Activated CD8-positive, alpha-beta memory T cell treated with anti-CD3 and anti-CD28 coated beads for 48 hours (primary cell): ENCODE results near the gene NDST4.
"Not testable (repeated sequence)": the region's sequence is repeated elsewhere in the genome, so short reads cannot be mapped to it uniquely, and the experiment has no call there.

Experiments used
- DNase-seq, 3 experiments: peaks; one replicate each; pipeline ENCODE4 v3.0.0-alpha.2; 2020; ENCODE audit warnings: low read depth in 2 of 3, low spot score in 2 of 3

NDST4 gene

DNA sequence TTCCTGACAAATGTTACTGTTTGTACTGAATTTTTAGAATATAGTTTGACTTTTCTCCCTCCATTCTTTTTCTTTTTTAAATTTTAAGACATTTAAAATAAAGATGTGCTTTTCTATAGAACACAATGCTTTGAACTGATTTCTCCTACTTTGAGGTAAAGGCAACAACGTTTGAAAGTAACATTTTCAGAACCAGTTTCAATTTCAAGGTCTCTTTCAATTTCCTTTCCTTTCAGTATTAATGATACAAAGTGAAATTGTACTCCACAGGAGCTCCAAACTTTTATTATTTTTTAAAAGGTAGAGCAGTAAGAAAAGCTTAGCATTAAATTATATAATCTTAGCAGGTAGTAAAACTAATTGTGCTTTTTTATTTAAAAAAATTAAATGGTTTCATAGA, 54.9 kb downstream of the NDST4 start:
- no peak for DNase-seq

DNA sequence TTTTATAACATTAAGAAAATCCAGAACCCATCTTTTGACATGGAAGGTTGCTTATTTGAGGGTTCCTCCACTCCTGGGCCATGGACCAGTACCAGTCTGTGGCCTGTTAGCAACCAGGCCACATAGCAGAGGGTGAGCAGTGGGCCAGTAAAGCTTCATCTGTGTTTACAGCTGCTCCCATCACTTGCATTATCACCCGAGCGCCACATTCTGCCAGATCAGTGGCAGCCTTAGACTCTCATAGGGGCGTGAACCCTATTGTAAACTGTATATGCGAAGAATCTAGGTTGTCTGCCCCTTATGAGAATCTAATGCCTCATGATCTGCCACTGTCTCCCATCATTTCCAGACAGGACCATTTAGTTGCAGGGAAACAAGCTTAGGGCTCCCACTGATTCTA, 58.6 kb downstream of the NDST4 start:
- no peak for DNase-seq

DNA sequence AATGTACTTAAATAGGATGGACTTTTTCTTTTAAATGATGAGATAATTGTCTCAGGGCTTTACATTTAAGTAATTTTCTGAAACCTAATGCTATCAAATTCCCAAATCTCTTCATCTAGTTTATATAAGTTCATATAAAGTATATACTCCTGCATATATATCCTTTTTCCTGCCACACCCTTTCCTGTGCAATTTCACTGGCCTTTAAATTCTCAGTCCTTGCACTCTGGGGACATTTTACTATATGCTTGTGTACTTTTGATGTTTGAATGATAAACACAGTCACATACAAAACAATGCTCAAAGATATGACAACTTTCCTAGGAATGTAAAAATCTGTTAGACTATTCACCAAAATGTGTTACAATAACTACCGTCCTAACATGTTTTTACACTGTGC, 60.1 kb downstream of the NDST4 start:
- no peak for DNase-seq

DNA sequence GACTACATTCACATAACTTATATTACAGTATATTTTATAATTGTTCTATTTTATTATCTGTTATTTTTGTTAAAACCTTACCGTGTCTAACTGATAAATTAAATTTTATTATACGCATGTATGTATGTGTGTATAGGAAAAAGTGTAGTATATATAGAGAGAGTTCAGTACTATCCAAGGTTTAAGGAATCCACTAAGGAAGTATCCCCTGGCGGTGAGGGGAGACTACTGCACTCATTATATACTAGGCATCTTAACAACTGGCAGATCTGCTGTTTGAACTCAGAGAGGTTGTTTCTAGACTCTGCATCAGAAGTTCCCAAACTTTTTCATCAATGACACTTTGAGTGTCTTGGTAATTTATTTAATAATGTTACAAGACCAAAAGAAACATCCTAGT, 70.9 kb downstream of the NDST4 start:
- no peak for DNase-seq

DNA sequence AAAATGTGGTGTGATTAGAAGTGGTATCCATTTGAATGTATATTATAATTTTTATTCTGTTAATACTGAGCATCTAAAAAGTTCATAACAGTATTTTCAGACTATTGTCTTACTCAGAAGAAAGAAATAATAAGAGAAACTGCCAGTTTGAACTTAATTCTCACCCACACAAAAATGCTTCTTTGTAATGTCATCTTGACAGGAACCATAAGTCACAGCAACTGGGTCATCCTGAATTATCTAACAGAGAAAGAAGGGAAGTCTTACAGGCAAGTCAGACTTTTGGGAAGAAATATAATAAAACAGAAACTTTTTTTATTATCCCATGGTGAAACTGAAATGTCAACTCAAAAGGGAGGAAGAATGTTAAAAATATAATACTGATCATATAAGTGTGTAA, 83.1 kb downstream of the NDST4 start:
- no peak for DNase-seq

DNA sequence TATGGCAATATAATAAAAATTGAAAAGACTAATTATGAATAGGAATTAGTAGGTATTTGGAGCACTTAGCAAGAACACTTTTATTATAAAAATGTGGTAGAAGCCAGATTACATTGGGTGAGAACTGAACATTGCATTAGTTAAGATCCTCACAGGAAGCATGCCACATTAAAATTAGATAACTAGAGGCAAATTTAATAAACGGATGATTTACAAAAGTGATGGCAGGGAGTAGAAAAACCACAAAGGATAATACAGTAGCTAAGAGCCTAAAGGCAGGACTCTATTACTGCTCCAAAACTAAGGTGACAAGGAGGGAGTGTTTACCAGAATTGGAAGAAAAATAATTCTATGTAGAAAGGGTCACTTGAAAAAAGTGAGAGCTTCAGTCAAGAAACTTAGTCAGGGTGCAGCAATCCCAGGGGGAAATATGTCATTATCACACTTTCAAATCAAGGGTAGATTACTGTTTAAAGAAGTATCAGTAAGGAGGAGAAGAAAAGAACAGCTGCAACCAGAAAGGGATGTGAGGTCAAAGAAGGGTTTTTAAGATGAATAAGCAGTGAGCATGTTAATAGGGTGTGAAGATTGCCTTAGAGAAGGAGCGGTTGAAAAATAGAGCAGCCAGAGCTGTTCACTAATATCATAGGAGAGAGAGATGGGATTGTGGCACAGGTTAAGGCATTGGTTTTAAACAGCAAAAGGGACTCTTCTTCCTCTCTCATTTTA, 84.6 kb downstream of the NDST4 start:
- DNase-seq: no peak

DNA sequence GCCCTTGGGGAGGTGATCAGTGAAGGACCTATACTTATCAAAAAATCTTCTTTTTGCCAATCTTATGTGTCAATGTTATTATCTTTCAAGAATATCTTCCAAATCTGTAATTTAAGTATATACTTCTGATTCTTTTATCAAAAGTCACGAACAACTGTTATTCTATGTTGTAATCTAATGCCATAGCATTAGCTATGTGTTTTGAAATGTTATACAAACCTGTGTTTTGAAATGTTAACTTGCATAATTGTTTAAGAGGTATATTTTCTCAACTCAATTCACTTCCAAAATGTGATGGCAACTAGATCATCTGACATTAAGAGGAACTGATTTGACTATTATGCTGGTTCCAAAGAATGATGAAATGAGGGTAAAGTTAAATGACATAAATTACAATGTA, 113.5 kb downstream of the NDST4 start:
- no peak for DNase-seq

DNA sequence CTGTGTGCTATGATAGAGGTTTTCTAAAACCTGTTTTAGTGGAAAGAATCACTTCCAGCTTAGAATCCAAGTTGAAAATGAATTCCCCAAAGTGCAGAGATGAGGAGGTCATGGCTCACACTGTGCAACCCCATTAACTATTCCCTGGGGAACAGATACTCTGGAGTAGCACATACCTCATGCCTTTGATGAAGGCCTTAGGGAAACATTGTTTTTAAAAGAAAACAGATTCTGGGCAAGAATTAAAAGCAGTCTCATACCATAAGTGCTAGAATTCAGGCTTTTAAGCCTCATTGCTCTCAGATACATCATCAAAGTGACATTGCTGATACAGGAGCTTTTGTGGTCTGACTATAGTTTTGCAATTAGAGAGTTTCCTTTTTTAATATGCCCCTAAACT, 115.1 kb downstream of the NDST4 start:
- DNase-seq: no peak

DNA sequence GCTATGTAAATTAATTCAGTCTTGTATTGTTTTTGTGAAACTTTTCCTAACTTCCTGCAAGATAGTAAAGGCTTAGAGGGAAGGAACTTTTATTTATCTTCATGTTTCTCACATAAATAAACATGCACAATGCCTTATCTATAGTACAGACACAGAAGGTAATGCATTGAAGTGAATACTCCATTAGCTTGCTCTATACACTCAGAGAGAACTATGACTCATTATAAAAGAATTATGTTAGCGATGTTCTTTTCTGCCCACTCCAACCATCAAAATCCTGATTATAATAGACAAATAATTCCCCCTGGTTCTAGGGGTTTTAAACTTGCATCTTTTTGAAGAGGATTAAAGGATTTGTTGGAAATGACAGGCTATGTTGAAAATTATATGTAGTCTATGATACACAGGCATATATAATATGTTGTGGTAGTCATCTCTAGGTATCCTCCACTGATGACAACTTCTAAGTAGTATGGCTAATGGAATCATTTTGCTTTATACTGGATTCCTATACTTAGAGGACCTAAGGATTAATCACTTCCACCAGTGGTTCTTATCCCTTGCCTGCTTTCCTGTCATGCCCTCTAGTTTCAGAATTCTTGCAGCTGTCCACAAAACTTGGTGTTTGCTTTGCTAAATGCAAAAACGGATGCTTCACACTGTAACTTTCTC, 115.7 kb downstream of the NDST4 start:
- DNase-seq: no peak

DNA sequence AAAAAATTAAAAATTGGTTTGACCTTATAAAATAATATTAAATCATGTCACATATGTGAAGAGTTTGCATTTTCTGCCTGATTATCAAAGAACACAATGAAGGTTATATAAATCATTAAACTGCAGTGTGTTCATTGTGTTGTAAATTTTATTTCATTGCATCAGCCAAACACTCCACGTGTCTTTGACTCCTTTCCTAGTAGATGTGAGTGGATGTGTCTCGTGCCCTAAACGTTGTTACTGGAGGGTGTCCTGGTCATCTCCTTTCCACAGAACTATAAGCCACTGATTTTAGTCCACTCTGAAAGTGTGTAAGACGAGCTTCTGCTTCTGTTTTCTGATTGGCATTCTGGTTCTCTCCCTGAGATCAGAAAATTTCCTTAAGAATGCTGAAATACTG, 127.3 kb downstream of the NDST4 start:
- DNase-seq: no peak

DNA sequence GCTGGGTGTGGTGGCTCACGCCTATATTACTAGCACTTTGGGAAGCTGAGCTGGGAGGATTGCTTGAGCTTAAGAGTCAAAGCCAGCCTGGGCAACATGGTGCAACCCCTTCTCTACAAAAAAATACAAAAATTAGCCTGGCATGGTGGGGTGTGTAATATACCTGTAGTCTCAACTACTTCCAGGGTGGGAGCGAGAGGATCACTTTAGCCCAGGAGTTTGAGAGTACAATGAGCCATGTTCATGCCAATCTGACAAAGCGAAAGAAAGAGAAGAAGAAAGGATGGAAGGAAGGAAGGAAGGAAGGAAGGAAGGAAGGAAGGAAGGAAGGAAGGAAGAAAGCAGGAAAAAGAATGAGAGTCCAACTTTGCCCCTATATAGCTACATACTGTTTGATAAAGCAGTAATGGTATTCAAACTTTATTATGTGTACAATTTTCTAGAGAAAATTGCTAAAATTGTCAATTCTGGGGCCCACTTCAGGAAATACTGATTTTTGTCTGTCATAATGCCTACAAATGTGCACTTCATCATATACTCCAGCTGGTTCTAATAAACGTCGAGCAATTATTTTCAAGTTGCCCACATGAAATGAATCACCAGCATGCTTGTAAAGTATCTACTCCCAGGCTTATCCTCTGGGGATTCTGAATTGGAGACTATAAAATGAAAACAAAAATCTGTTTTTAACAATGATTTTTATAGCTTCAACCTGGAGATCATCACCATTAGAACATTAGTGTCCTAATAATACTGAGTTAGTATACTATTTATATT, 132.3 kb downstream of the NDST4 start:
- no peak for DNase-seq

DNA sequence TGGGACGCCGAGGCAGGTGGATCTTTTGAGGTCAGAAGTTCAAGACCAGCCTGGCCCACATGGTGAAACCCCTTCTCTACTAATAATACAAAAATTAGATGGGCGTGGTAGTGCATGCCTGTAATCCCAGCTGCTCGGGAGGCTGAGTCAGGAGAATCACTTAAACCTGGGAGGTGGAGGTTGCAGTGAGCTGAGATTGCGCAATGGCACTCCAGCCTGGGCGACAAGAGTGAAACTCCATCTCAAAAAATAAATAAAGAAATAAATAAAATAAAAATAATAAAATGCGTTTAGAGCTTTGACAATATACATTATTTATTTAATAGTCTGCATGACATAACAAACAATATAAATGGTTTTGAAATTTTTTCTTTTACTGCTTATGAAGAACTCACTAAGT, 133.0 kb downstream of the NDST4 start:
- not testable (repeated sequence) for DNase-seq

DNA sequence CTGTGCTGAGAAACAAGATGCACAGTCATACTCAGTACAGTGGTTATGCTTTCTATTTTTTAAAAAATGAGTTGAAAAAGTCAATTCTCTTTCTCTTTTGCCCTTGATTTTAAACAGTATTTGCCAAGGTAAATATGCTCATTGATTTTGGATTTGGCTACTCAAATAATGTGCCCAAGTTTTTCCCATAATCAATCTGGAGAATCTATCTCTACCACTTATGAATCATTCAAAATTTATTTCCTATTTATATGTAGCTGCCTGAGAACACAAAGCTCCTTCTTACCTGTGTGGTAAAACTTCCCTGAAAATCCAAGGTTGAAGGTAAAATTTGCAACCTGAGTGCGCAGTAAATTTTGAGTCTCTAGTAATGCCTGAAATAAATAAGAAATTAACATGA, 136.5 kb downstream of the NDST4 start:
- DNase-seq: no peak

DNA sequence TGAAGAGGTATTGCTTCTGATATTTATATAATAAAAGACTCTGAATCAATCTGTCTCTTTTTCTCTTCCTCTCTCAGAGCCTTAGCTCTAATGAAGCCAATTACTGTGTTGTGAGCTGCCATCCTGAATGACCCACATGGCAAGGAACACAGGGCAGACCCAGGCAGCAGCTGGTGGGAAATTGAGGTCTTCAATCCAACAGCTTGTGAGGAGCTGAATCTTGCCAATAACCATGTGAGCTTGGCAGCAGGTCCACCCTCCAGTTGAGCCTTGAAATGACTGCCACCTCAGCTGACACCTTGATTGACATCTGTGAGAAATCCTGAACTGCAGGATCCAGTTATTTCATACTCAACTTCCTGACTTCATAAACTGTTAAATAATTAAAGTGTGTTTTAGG, 149.4 kb downstream of the NDST4 start:
- DNase-seq: no peak

DNA sequence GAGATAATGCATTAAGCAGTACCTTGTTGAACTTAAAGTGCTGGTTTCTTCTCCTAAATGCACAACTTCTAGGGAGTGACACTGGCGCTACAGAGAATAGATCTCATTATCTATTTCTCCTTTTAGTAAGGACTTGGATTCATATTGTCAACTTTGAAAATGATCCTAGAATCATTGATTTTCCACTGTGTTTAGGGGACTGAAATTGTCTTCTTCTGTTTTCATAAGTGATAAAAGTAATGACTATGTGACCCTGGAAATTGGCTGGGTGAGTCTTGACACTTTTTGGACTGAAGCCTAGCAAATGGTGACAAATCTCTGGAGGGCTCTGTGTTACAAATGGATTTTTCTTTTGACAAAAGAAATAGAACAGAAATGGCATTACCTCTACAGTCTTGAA, 167.8 kb downstream of the NDST4 start:
- DNase-seq: no peak

DNA sequence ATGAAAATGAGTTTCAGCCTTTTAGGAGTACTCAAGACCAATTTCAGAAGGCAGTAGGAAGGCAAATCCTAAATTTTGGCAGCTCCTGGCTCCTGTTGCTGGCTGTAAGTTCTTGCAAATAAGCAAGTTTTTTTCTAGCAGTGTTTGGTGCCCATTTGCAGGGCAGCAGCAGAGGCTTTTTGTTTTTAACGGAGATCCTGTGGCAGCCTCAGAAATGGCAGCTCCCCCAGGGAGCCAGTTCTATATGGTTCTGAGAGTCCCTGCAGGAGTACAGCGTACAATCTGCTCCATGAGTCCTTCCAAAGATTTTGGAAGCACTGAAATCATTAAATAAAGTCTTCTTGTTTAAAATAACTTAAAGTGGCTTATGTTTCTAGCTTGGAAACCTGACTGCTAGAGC, 171.9 kb downstream of the NDST4 start:
- DNase-seq: no peak

DNA sequence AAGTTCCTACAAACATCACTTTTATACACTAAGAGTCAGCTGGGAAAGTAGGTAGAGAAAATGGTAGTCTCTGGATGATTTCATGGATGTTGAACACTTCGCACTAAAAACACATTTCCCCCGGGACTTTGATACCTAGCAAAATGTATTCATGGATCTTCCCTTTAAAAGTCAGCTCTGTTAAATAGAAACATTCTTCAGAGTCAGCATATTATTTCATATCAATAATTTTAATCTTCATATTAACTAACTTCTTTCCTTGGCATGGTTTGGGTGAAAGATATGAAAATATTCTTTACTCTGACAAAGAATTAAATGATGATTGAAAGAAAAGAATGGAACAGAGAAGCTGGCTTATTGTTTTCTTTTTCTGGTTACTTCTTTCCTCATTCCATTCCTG, 185.5 kb downstream of the NDST4 start:
- no peak for DNase-seq

DNA sequence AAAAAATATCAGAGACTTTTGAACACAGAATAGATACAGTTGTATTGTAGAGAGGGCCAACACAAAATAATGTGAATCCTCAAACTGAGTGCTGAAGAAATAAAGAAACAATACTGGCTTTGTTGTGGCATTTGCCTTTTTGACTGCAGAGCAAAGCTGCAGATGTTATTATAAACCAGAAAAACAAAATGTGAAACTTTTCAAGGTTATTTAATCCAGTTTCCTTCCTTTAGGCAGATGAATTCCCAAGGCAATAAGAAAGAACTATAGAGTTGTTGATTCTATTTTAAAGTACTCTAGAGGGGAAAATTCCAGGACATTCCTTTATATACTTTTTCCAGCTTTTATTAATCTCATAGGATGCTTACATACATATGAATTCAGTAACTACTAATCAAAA, 186.8 kb downstream of the NDST4 start:
- DNase-seq: no peak

DNA sequence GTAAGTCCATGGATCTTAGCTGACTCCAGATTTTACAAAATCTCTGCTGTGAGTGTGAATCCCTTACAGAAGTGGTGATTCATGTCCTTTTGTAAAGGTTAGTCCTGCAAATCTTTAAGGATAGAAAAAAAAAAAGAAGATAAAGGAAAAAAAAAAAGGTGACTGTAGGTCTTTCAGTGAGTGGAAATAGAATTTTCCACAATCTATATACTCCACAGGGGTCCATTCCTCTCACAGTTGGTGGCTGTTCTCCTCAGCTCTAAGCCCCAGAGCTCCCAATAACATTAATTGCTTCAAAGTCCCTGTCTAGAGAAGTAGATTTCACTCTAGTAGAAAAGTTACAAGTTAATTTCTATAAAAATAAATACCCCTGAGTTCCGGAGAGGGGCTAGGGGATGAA, 189.1 kb downstream of the NDST4 start:
- DNase-seq: no peak

DNA sequence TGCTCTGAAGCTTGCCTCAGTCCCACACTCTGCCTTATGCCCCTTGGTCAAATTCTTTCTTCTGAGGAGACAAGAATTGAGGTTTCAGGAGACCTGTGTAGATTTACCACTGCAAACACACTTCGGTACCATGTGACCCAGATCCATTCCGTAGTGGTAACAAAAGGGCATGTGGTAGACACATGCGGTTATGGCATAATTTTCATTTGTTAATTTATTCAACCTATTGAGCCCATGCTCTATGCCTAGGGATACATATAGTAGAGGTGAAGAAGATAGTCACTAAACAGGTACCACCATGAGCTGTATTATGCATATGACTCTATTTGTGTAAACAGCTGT, 190.9 kb downstream of the NDST4 start:
- DNase-seq: no peak

DNA sequence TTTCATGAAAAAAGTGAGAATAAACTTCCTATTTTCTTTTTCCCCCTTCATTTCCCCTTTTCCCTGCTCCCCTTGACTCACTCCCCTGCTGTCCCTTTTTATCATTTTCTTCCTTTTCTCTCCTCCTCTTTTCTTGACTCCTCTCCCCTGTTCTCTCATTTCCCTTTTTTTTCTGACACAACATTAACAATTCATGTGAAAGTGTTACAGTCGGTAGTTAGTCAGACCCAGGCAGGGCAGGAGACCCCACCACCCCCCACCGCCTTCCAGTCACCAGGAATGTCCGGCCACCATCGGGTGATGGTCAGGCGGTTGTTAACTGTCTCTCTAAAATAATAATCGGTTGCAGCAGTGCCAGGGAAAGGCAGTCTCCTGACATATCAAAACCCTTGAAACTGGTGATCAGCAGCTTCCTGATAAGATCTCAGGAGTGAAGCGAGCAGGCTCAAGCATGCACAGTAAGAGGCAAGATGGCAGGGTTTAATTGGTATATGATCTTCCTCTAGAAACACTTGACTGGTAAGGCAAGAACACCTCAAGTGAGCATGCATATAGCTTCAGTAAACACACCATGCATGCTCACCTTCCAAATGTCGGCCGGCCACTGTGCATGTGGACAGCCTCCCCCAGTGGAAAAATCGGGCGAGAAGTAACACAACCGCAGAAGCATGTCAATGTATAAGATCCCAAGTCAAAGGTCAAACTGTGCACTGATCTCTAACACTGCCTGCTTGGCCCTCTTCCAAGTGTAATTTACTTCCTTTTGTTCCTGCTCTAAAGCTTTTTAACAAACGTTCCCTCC, 191.4 kb downstream of the NDST4 start:
- DNase-seq: no peak

DNA sequence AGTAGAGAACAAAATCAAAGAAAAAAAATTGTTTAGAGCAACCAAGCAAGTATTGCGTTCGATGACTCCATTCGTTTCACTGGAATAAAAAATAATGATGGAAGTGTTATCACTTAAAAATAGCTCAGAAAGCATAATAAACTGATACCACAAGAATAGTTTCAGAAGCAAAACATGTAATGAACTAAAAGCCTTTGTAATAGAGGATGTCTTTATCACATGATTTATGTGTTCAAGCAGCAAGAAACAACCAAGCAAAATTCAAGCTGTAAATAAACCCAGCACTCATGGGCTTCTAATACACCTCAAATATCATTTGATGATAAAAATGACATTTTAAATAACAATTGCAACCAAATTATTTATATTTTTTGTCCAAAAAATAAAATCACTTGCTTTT, 192.2 kb downstream of the NDST4 start:
- no peak for DNase-seq
